ENCODE results near the gene GPR150.

Gene GPR150

DNA sequence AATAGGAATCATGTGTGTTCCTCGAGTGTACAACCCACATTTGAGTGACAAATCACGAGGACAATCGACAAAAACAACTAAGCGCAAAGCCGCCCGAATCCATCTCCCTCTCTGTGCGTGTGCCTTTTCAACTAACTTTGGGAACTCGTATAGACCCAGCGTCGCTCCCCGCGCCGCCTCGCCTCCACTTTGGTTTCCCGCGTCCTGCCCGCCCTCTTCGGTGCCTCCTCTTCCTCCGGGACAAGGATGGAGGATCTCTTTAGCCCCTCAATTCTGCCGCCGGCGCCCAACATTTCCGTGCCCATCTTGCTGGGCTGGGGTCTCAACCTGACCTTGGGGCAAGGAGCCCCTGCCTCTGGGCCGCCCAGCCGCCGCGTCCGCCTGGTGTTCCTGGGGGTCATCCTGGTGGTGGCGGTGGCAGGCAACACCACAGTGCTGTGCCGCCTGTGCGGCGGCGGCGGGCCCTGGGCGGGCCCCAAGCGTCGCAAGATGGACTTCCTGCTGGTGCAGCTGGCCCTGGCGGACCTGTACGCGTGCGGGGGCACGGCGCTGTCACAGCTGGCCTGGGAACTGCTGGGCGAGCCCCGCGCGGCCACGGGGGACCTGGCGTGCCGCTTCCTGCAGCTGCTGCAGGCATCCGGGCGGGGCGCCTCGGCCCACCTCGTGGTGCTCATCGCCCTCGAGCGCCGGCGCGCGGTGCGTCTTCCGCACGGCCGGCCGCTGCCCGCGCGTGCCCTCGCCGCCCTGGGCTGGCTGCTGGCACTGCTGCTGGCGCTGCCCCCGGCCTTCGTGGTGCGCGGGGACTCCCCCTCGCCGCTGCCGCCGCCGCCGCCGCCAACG lies at the start of gene GPR150:
Gene GPR150 (plus strand): TSS at position 58 of the 840 bp plus-strand sequence. CDS start 189 bp downstream, at position 247.
- no peak for DNase-seq (ENCODE audit: low read depth in 2 of 2)

- no peak for DNase-seq (ENCODE audit: low read depth in 2 of 2)
Measured at GRCh38 chr5:95572016-95572415, 47.9 kb upstream of the GPR150 start.

- DNase-seq (ENCODE audit: low read depth in 2 of 2): no peak
Measured at GRCh38 chr5:95581576-95581975, 38.3 kb upstream of the GPR150 start.

DNA sequence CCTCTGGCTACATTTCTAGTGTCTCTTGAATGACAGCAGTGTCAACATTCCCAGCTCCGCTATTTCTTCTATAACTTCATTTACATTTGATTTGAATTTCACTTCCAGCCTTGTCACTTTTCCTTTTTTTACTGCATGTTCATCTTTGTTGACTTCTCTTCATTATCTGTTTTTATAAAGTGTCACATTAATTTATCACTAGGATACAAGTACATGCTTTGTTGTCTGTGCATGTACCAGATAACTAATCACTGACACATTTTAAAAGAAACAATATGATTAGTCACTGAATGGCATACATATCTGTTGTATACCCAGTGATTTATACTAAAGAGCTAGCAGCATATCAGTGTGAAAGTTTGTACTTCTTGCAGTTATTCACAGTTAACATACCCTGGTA lies 35.9 kb upstream of the GPR150 start:
- DNase-seq (ENCODE audit: low read depth in 2 of 2): no peak

DNA sequence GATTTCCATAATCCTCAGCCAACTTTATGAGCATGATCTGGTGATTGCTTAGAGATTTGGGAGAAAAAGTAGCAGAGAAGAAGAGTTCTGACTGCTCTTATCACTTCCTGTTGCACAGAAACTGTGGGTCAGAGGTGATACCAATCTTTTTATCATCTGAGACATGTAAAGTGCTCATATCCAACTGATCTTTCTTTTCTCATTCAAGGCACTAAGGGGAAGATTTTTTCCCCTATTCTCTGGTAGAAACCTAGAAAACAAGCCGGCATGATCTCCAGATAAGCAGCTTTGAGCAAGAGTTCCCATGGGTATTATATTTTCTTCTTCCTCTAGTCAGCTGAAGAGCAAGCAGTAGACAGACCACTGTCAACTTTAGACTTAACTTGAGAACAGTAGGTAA lies 29.0 kb upstream of the GPR150 start:
- no peak for DNase-seq (ENCODE audit: low read depth in 2 of 2)

GRCh38 chr5:95591490-95591901 lies 28.4 kb upstream of the GPR150 start:
- DNase-seq (ENCODE audit: low read depth in 2 of 2): peak; percentile 33 to 40

- DNase-seq (ENCODE audit: low read depth in 2 of 2): no peak
Measured at GRCh38 chr5:95595289-95595931, 24.5 kb upstream of the GPR150 start.

DNA sequence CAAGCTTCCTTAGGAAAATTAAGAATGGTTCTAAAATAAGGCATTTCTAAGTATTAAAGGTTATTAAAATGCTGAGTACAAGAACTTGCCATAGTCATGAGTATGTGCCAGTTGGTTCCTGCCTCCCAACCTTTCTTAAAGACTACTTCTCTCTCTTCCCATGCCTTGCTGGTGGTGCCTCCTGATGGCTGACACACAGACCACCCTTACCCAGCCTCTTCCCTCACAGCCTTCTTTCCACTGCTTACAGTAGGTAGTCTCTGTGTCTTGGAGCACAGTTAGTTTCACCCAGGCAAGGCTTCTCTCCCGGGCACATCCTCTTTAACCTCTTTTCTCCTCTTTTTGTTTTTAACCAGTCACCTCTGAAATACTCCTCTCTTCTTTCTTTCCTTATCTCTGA lies 20.6 kb upstream of the GPR150 start:
- DNase-seq (ENCODE audit: low read depth in 2 of 2): no peak

GRCh38 chr5:95600557-95600956 lies 19.3 kb upstream of the GPR150 start:
- DNase-seq (ENCODE audit: low read depth in 2 of 2): peak; percentile 29 to 35

GRCh38 chr5:95605786-95606185 lies 14.1 kb upstream of the GPR150 start:
- no peak for DNase-seq (ENCODE audit: low read depth in 2 of 2)

DNA sequence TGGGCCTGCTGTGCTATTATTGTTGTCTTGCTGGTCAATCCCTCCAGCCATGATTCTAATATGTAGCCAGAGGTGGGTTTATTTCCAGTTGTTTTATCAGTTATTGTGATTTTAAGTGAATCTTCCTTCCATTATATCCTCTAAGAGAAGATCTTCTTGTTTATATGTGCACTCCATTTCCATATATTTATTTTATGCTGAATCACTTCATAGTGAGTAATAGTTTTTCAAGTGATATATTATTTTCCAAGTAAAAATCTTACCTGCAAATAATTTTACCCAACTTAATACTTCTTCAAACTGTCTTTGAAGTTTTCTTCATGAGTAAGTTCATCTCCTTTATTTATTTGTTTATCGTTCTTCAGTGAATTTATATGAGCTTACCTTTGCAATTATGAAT lies 13.5 kb upstream of the GPR150 start:
- no peak for DNase-seq (ENCODE audit: low read depth in 2 of 2)

DNA sequence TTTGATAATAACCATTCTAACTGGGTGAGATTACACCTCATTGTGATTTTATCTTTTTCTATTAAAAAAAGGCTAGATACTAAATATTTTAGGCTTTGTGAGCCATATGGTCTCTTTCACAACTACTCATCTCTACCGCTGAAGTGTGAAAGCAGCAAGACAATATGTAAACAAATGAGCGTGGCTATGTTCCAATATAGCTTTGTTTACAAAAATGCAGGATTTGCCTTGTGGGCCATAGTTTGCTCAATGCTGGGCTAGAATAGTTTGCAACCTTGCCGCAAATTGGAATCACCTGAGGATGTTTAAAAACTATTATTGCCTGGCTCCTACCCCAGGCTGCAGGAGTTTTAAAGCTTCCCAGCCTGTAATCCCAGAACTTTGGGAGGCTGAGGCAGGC lies 10.2 kb upstream of the GPR150 start:
- no peak for DNase-seq (ENCODE audit: low read depth in 2 of 2)

DNA sequence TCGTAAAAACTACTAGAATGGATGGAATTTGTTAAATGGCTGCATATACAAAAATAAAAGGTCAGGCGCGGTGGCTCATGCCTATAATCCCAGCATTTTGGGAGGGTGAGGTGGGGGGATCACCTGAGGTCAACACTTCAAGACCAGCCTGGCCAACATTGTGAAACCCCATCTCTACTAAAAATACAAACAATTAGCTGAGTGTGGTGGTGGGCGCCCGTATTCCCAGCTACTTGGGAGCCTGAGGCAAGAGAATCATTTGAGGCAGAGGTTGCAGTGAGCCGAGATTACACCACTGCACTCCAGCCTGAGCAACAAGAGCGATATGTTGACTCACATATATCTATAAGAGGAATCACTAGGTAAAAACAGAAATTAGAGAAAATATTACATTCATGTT lies 9.3 kb upstream of the GPR150 start:
- no peak for DNase-seq (ENCODE audit: low read depth in 2 of 2)

GRCh38 chr5:95611396-95611795 lies 8.5 kb upstream of the GPR150 start:
- no peak for DNase-seq (ENCODE audit: low read depth in 2 of 2)

- no peak for DNase-seq (ENCODE audit: low read depth in 2 of 2)
Measured at GRCh38 chr5:95613514-95613913, 6.4 kb upstream of the GPR150 start.

DNA sequence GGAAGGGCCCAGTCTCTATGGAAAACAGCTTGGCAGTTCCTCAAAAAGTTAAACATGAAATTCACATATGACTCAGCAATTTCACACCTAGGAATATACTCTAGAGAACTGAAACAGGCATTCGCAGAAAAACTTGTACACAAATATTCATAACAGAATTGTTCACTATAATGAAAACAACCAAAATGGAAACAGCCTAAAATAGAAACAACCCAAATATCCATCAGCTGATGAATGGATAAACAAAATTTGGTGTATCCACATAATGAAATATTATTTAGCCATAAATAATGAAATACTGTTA lies 4.8 kb upstream of the GPR150 start:
- DNase-seq (ENCODE audit: low read depth in 2 of 2): no peak

GRCh38 chr5:95617057-95617456 lies 2.8 kb upstream of the GPR150 start:
- DNase-seq (ENCODE audit: low read depth in 2 of 2): no peak

- no peak for DNase-seq (ENCODE audit: low read depth in 2 of 2)
Measured at GRCh38 chr5:95619096-95619495, 791 bp upstream of the GPR150 start.

- no peak for DNase-seq (ENCODE audit: low read depth in 2 of 2)
Measured at GRCh38 chr5:95619514-95620029, 315 bp upstream of the GPR150 start.

- DNase-seq (ENCODE audit: low read depth in 2 of 2): no peak
Measured at GRCh38 chr5:95620870-95621838, 1.3 kb downstream of the GPR150 start.

GRCh38 chr5:95621839-95622629 lies 2.1 kb downstream of the GPR150 start:
- no peak for DNase-seq (ENCODE audit: low read depth in 2 of 2)

Data from fibroblast of skin of left quadriceps (primary cell).